HT1080 (cell line): ENCODE results near the gene KLHL5. TPM values are rescaled to one million over a fixed set of nuclear protein-coding genes. Genes with fewer than 3 reads are reported as not detected.
"Not testable (repeated sequence)": the region's sequence is repeated elsewhere in the genome, so short reads cannot be mapped to it uniquely, and the experiment has no call there.

Experiments
- DNase-seq: peaks from one replicate; pipeline ENCODE4 v3.0.0-alpha.2; 2015; ENCODE audit warnings: low read depth
- polyA plus RNA-seq, 2 experiments: library from polyadenylated mRNA; depleted of rRNA; stranded (reverse); fragments of >200 nt; gene quantifications; 2 replicates each; pipeline ENCODE4 v1.2.3, GENCODE V29; 2015
- total RNA-seq: library from RNA; depleted of rRNA; stranded (reverse); fragments of >200 nt; shearing (Covaris generic); gene quantifications from 2 replicates; pipeline ENCODE4 v1.2.3, GENCODE V29; 2014; rRNA removed

Gene KLHL5, protein sequence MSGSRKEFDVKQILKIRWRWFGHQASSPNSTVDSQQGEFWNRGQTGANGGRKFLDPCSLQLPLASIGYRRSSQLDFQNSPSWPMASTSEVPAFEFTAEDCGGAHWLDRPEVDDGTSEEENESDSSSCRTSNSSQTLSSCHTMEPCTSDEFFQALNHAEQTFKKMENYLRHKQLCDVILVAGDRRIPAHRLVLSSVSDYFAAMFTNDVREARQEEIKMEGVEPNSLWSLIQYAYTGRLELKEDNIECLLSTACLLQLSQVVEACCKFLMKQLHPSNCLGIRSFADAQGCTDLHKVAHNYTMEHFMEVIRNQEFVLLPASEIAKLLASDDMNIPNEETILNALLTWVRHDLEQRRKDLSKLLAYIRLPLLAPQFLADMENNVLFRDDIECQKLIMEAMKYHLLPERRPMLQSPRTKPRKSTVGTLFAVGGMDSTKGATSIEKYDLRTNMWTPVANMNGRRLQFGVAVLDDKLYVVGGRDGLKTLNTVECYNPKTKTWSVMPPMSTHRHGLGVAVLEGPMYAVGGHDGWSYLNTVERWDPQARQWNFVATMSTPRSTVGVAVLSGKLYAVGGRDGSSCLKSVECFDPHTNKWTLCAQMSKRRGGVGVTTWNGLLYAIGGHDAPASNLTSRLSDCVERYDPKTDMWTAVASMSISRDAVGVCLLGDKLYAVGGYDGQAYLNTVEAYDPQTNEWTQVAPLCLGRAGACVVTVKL
- 33.0 and 37.1 TPM in 2 replicates for total RNA-seq
- 72.6 and 86.3 TPM in 2 replicates for polyA plus RNA-seq (2015; cell fraction: cytosol; rRNA removed)
- polyA plus RNA-seq (2015; cell fraction: nucleus; rRNA removed) = 35.5 and 36.3 TPM in 2 replicates

DNA sequence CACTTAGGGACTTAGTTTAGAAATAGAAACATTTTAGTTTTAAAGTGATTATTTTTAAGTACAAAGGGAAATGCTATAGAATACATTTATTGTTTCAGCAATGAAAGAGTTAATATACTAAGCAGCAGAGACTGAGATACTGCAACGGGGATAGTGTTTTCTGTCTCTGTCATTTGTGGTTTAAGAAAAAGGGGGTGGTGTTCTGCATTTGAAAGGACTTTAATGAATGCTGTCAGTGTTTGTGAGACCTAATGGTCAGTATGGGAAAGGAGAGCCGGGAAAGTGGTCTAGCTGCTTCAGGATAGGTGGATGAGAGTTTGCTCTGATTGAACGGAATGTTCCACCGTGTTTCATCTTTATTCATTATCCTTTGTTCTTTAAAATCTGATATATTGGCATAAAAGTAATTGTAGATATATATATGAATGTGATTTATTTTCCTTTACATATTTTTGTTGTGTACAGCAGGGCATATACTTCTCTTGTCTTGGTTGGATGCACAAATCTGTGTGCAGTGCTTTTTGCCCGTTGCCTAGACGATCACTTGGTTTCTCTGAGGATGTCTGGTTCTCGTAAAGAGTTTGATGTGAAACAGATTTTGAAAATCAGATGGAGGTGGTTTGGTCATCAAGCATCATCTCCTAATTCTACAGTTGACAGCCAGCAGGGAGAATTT lies at the start of gene KLHL5:
Gene KLHL5, plus strand, starts transcription at position 139 of the 676 bp plus-strand sequence. Its CDS starts 421 bp downstream, at position 560.
- no peak for DNase-seq

GRCh38 chr4:39014028-39014427 lies 48.0 kb upstream of the KLHL5 start:
- DNase-seq = no peak

GRCh38 chr4:39020130-39020529 lies 41.9 kb upstream of the KLHL5 start:
- peak; percentile 57 for DNase-seq

- DNase-seq = no peak
Observed at GRCh38 chr4:39021631-39022030, 40.4 kb upstream of the KLHL5 start.

- DNase-seq = no peak
Observed at GRCh38 chr4:39022241-39022640, 39.8 kb upstream of the KLHL5 start.

DNA sequence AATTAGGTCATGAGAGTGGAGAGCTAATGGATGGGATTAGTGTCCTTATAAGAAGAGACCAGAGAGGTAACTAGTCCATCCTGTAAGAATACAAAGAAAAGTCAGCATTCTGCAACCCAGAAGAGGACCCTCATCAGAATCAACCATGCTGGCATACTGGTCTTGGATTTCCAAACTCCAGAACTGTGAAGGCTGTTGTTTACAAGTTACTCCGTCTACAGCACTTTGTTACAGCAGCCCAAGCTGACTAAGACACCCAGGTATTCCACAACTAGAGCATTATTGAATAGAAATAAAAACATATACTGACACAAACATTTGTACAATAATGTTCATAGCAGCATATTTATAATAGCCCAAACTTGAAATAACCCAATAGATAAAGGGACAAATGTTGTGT lies 39.0 kb upstream of the KLHL5 start:
- no peak for DNase-seq

DNA sequence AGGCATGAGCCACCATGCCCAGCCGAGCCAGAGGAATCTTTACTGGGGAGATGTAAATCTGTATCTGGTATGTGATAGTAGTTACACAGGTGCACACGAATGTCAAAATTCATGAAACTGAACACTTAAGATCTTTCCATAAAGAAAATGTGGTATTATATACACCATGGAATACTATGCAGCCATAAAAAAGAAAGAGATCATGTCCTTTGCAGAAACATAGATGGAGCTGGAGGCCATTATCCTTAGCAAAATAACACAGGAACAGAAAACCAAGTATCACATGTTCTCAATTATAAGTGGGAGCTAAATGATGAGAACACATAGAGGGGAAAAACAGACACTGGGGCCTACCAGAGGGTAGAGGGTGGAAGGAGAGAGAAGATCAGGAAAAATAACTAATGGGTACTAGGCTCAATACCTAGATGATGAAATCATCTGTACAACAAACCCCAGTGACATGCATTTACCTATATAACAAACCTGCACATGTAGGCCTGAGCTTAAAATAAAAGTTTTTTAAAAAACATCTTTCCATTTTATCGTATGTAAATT lies 37.6 kb upstream of the KLHL5 start:
- no peak for DNase-seq

- no peak for DNase-seq
Observed at GRCh38 chr4:39025552-39026085, 36.4 kb upstream of the KLHL5 start.

DNA sequence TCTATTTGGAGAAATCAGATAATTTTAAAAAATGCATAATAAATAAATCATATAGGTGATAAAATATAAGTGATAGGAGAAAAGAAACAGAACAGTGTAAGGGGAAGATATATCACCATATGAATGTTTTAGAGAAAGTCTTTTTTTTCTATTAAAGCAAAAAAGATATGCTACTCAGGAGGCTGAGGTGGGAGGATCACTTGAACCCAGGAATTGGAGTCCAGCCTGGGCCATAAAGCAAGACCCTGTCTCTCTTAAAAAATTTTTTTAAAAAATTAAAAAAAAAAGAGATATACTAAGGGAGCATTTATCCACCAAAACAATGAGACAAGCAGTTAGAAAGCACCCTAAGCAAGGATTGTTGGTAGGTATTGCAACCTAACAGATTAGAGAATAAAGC lies 35.9 kb upstream of the KLHL5 start:
- no peak for DNase-seq

DNA sequence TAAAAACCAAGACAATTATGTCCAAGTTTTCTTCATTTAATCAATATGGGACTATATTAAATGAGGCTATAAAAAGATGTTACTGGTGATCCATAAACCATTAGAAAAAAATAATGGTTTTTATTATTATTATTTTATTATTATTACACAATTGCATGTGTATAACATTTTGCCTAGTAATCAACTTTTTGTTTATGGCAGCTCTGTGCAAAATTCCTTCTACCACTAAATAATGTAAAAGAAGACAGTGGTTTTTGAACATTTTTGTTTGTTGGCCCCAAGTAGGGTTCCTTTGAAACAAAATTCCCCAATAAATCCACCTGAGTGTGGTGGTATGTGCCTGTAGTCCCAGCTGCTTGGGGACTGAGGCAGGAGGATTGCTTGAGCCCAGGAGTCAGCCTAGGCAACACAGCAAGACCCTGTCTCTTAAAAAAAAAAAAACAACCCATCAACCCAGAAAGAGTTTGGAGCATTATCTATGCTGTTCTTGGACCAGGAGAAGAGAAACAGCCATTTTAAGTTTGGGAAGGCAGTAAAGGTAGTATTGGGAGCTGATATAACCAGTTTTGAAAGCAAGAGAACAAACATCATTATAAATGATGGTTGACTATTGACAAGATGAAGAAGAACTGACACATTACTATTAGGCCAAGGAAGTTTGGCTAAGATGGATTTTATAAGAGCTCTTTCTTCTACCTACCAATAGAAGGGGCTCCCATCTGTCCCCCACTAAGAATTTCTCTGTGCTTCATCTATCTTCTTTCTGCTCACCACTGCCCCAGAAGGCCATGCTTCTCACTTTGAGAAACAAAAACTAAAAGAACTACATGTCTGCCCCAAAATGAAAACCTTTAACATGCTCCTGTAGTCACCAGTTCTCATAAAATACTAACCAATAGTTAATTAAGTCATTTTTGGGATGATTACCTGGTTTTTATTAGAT lies 32.0 kb upstream of the KLHL5 start:
- no peak for DNase-seq

DNA sequence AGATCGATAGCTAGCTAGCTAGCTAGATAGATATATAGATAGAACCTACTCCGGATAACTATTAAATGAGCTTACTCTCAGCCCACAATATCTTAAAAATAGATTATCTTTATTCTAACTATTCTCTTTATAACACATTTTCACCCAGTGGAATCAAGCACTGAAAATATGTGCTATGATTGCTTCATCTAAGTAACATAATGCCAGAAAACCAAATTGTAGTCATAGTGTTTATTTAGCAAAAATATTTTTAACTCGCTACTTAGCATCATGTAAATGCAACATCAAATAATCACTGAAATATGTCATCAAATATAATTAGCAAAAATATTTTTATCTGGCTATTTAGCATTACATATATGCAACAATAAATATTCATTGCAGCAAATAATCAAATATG lies 31.3 kb upstream of the KLHL5 start:
- DNase-seq = no peak

DNA sequence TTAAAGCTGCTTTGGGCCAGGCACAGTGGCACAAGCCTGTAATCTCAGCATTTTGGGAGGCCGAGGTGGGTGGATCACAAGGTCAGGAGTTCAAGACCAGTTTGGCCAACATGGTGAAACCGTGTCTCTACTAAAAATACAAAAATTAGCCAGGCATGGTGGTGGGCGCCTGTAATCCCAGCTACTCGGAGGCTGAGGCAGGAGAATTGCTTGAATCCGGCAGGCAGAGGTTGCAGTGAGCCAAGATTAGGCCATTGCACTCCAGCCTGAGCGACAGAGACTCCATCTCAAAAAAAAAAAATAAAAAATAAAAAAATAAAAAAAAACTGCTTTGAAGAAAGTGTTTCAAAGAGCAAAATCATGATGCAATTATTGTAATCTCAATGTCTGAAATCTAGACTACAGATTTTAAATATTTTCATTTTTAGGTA lies 30.4 kb upstream of the KLHL5 start:
- DNase-seq = not testable (repeated sequence)

DNA sequence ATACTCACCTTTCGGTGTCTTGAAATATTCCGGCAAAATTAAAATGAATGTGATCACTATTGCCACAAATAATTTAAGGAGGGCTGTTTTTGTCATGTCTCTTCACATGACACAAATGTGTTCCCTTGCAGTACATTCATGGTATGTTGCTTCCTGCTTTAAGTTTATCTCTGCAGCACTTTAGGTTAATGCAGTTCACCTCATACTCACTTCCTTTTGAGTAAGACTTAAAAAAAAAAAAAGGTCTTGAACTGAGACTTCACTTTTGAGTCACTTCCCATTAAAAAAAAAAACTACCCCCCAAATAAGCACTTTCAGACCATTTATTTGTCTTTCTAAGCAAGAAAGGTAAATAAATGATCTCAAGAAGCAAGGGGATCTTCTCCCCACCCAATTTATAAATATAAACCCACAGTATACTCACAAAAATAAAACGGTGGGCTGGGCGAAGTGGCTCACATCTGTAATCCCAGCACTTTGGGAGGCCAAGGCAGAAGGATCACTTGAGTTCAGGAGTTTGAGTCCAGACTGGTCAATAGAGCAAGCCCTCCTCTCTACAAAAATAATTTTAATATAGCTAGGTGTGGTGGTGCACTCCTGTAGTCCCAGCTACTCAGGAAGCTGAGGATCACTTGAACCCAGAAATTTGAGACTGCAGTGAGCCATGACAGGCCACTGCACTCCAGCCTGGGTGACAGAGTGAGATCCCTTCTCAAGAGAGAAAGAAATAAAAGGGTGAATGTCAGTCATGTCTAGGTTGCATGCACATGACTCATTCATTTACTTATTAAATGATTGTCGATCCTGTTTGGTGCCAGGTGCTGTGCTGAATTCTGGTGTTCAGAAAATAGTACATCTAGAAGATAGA lies 29.6 kb upstream of the KLHL5 start, which contains the start of gene TMEM156:
Gene TMEM156, minus strand, starts transcription at position 192 of the 868 bp plus-strand sequence. Its CDS starts 96 bp downstream, at position 96.
- DNase-seq = peak; percentile 93

DNA sequence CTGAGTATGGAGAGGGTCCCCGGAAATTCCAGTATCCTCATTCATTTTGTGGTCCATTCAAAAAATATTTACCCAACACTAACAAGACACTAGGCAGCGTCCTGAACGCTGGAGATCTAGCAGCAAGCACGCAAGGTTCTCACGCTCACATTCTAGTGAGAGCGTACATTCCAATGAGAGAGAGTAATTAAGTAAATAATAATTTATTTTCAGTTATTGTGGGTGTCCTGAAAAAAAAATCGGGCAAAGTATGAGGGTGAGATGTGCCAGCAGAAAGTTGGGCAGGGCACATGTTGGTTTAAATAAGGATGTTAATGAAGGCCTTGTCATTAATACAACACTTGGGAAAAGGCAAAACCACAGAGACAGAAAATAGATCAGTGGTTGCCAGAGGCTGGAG lies 25.9 kb upstream of the KLHL5 start:
- DNase-seq = peak; percentile 78

- peak; percentile 75 for DNase-seq
Observed at GRCh38 chr4:39037491-39037825, 24.6 kb upstream of the KLHL5 start.

GRCh38 chr4:39037941-39038340 lies 24.1 kb upstream of the KLHL5 start:
- no peak for DNase-seq

DNA sequence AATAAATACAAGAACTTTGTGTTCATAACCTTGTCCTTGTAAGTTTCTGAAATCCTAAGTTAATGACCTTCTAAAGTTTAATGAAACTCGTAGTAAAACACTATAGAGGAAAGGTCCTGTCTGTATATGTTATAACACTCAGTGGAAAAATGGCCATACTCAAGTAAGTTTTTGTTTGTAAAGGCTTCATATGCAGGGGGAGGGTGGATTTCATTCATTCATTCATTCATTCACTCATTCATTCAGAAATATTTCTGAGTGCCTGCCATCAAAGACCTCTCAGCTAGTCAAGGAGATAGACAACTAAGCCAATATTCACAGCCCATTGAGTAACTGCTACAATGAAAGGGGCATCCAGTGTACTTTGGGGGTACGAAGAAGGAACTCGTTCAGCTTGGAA lies 22.9 kb upstream of the KLHL5 start:
- DNase-seq = no peak

- no peak for DNase-seq
Observed at GRCh38 chr4:39042366-39042765, 19.7 kb upstream of the KLHL5 start.
